GM19463 (cell line): ENCODE results near the gene LRRC41.
"Not testable (repeated sequence)": the region's sequence is repeated elsewhere in the genome, so short reads cannot be mapped to it uniquely, and the experiment has no call there.

Source experiments
- ATAC-seq: cut with Tn5 transposase; IDR thresholded peaks from one replicate; pipeline ENCODE4 v1.9.1; 2021; ENCODE audit warnings: mild to moderate bottlenecking, moderate library complexity; ENCODE audit not compliant: unreplicated experiment

LRRC41 gene

DNA sequence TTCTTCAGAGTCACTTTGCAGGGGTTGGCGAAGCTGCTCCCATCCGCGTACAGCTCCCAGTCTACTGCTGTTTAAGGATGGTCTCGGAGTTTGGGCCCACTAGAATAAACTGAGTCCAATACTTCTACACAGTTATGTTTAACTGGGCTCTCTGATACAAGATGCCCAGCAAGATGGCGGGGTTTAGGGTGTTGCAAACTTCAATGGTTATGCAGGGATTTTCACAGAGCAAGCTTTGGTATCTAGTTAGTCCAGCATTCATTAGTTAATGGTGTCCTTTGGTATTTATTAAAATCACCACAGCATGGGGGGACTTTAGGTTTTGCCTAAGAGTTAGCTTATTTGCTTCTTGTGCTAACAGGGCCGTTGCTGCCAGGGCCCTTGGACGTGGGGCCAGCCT lies 24.8 kb upstream of the LRRC41 start:
- not testable (repeated sequence) for ATAC-seq

DNA sequence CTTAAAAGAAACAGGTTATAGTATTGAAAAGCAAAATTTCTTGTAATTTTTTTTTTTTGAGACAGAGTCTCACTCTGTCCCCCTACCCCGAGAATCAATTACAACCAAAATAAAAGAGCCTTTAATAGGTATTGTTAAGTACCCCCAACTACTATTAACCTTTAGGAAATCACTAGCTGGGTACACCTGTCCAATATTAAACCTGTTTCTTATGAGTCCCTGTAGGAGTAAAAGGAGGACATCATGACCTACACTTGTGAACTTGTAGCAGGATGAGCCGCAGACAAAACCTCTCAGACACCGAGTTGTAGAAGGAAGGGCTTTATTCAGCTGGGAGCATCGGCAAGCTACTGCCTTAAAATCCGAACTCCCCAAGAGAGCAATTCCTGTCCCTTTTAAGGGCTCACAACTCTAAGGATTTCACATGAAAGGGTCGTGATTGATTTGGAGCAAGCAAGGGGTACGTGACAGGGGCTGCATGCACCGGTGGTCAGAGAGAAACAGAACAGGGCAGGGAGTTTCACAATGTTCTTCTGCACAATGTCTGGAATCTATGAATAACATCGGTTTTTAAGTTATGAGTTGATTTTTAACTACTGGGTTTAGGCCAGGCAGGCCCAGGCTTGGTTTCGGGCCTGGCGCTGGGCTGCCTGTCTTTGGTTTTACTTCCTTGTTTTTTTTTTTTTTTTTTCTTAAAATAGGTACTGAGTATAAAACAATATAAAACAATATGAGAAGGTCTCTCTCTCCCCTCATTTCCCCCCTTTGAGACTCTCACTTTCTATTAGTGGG lies 22.1 kb upstream of the LRRC41 start:
- not testable (repeated sequence) for ATAC-seq

DNA sequence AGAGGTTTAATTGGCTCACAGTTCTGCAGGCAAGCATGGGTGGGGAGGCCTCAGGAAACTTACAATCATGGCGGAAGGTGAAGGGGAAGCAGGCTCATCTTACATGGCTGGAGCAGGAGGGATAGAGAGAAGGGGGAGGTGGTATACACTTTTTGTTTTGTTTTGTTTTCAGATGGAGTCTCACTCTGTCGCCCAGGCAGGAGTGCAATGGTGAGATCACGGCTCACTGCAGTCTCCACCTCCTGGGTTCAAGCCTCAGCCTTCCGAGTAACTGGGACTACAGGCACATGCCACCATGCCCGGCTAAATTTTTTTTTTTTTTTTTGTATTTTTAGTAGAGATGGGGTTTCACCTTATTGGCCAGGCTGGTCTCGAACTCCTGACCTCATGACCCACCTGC lies 18.8 kb upstream of the LRRC41 start:
- ATAC-seq, result not testable (repeated sequence)

DNA sequence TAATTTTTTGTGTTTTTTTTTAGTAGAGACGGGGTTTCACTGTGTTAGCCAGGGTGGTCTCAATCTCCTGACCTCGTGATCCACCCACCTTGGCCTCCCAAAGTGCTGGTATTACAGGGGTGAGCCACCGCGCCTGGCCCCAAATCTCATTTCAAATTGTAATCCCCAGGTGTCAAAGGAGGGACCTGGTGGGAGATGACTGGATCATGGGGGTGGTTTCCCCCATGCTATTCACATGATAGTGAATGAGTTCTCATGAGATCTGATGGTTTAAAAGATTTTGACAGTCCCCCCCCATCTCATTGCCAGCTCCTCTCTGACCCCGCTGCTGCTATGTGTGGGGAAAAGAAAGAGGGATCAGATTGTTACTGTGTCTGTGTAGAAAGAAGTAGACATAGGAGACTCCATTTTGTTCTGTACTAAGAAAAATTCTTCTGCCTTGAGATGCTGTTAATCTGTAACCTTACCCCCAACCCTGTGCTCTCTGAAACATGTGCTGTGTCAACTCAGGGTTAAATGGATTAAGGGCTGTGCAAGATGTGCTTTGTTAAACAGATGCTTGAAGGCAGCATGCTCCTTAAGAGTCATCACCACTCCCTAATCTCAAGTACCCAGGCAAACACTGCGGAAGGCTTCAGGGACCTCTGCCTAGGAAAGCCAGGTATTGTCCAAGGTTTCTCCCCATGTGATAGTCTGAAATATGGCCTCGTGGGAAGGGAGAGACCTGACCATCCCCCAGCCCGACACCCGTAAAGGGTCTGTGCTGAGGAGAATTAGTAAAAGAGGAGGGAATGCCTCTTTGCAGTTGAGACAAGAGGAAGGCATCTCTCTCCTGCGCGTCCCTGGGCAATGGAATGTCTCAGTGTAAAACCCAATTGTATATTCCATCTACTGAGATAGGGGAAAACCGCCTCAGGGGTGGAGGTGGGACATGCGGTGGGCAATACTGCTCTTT lies 16.8 kb upstream of the LRRC41 start:
- ATAC-seq, result not testable (repeated sequence)

DNA sequence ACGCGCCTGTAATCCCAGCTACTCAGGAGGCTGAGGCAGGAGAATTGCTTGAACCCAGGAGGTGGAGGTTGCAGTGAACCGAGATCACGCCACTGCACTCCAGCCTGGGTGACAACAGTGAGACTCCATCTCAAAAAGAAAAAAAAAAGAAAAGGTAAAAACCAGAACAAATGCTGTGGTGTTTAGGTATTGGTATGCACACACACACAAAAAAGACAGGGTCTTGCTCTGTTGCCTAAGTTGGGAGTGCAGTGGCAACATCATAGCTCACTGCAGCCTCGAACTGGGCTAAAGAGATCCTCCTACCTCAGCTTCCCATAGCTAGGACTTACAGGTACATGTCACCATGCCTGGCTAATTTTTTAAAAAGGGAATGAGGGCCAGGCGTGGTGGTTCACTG lies 15.9 kb upstream of the LRRC41 start:
- ATAC-seq, result not testable (repeated sequence)

DNA sequence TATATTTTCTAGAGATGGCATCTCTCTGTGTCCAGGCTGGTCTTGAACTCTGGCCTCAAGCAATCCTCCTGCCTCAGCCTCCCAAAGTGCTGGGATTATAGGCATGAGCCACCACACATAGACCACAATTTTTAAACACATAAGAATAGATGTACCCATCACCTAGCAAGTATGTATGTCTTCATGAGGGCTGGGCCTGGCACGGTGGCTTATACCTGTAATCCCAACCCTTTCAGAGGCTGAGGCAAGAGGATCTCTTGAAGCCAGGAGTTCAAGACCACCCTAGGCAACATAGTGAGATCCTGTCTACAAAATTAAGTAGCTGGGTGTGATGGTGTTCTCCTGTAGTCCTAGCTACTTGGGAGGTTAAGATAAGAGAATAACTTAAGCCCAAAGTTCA lies 13.9 kb upstream of the LRRC41 start:
- no peak for ATAC-seq

DNA sequence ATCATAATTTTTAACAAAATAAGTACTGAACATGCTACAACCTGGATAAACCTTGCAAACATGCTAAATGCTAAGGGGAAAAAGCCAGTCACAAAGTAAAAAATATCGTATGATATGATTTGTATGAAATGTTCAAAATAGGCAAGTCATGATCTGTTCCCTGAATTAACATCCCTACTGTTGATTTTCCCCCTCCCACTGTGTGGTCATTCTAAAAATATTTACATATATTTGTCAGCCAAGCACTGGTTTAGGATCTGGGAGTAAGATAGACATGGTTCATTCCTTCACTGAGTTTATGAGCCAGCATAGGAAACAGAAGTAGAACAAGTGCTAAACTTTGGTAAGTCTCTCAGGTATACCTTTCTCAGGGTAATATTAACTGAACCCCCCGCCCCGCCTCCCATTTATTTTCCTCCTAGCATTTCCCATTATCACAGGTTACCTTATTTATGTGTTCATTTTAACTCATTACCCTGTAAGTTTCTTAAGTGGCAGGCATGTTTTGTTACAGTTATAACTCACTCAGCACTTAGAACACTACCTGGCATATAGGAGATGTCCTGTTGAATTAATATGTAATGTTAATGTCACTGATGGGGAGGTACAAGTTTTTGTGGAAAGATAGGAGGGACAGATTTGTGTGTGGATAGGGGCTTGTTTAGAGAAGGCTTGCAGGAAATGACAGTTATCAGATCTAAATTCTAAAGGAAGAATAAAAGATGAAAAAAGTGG lies 12.4 kb upstream of the LRRC41 start:
- ATAC-seq, result no peak

DNA sequence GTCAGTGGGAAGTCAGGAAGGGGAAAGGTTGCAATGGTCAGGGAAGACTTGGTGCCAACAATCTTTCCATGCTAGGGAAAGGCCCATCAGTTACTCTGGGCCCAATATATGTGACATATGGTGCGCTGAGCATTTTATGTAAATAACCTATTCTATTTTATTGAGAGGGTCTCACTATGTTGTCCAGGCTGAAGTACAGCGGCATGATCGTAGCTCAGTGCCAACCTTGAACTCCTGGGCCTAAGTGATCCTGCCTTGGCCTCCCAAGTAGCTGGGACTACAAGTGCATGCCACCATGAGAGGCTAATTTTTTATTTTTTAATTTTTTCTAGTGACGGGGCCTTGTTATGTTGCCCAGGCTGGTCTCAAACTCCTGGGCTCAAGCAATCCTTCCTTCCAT lies 6.9 kb upstream of the LRRC41 start:
- no peak for ATAC-seq

DNA sequence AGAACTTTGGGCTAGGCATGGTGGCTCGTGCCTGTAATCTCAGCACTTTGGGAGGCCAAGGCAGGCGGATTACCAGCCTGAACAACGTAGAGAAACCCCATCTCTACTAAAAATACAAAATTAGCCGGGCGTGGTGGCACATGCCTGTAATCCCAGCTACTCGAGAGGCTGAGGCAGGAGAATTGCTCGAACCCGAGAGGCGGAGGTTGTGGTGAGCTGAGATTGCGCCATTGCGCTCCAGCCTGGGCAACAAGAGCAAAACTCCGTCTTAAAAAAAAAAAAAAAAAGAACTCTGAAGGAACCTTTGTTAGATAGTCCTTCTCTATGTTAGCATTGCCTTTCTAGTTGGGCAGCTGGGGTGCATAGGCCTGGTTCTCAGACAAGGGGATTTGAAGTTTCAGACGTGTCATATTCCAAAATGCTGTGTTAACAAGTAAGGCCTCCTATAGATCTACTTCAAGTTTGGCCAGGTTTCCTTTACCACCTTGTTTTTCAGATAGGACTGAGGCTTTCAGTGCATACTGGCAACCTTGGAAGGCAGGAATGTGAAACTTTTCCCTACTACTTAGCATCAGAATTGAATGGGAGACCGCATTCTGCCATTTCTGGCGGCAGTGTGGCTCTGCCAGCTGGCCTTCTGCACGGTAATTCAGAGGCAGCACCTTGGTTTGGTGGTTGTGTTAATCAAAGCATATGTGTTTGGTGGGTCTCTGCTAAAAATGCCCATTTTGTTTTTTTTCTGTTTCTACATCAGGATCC lies 6.2 kb upstream of the LRRC41 start:
- ATAC-seq, result no peak

DNA sequence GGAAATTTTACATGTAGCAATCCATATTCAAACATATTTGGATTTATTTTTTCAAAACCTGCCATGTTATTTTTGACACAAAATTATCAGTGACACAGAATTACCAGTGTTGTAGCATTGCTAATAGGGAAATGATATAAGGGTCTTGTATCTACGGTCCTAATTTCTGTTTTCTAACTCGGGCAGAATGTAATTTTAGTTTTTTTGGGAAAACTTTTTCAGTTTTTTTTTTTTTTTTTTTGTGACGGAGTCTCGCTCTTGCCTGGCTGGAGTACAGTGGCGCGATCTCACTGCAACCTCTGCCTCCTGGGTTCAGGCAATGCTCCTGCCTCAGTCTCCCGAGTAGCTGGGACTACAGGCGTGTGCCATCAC lies 2.7 kb upstream of the LRRC41 start:
- ATAC-seq, result no peak

DNA sequence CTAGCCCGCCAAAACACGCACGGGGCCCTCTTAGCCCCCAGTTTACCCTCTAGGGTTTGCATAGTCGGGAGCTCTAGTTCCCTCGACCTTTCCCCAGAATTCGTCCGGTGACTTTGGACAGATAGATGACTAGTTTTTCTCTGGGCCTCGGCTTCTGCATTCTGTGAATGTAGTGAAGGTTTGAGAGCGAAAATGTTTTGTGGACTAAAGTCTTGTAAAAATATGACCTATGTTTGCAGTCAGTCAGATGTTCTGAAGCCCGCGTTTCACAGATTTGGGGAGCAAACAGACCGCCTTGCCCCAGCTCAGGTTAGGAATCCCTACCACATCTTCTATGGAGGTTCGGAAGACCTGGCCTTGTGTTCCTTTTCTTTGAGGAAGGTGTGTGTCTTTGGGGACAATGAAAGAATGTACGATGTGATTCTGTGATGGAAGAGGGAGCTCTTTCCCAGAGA lies 483 bp upstream of the LRRC41 start:
- ATAC-seq, result no peak

DNA sequence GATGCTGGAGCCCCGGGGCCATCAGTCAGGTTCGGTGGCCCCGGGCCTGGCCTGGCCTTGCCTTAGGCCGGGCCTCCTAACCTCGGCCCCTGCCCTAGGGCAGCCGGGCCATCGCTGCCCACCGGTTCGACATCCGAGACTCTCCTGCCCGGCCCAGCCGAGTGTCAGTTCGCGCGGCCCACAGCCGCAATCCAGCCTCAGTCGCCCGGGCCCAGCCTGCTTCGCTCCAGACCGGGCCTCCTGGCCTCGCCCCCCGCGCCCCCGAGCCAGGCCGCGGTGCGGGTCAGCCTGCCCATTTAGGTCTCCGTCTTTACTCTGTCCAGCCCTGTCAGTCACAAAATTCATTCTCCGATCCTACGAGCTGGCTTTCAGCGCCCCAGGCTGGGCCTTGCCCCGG lies 777 bp downstream of the LRRC41 start:
- ATAC-seq, result peak; percentile 4

DNA sequence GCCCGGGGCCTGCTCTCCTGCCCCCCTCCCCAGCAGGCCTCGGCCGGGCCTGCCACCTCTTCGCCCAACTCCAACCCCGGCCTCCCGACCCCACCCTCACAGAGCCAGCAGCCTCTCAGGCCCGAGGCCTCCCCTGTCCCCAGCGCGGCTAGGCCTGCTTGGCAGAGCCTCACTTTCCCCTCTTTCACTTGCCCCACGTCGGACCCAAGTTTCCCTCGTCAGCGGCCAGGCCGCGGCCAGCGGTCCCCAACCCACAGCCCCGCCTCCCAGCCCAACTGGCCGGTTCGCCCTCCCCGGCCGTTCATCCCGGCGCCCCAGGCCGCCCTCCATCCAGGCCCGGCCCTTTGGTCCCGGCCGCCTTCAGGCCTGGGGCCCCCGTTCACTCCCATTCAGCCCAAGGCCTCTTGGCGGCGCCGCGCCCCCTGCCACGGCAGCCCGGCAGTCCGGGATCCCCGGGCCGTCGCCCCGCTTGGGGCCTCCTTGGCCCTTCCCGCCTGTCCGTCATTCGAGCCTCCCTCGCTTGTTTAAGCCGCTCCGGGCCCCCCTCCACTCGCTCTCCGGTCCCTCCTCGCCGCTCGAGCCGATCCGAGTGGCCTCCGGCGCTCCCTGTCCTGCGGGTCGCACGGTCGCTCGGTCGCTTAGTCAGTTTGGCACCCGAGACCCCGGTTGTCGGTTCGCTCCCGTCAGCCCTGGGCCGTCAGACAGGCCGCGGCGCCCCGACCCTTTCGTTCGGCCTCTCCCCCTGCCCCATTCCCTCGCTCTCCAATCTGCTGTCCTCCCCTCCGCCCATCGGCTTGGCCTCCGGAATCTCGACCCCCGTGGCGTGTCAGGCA lies 1.4 kb downstream of the LRRC41 start:
- no peak for ATAC-seq

DNA sequence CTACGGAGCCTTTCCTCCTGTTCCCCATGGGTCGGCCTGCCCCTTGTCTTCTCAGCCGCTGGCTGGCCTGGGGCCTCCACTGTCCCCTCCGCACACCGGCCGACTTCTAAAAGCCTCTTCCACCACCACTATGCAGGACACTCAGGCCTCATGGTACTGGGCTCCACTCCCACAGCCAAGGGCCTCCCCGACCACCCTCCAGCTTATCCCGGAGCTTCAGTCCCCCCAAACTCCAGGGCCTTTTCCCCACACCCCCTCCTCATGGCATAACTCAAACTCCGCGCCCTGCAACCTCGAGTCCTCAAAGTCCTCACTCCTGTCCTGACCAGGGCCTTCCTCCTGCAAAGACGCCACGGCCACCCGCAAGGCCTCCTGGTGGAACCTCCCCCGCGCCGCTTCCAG lies 2.0 kb downstream of the LRRC41 start:
- no peak for ATAC-seq

DNA sequence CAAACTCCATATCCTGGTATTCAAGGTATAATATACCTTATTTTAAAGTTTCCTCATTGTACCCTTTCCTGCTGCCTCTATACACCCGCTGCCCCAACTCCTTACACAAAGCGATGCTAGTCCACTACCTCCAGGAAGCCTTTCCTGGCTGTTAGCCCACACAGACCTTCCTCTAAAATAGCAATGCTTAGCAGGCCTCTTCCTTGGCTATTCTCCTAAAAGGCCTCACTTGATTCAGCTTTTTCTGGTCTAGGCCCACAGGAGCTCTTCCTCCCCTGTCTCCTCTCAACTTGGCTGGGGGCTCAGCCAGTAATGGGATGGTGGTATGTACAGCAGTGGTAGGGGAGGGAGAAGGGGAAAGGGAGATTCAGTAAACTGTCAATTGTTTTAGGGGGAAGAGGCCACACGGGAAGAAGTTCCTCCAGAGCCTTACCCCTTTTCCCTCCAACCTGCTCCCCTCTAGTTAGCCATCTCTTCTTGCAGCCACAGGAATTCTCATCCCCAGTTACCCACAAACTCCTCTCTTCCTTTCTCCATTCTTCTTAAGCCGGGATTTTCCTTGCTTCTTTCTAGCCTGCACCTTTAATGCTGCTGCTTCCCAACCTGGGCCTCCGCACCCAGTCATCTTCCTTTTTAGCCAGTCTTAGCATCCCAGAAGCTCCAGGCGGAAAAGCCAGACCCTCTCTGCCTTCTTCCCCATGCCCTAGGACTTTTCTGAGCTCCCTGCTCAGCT lies 2.6 kb downstream of the LRRC41 start:
- no peak for ATAC-seq

DNA sequence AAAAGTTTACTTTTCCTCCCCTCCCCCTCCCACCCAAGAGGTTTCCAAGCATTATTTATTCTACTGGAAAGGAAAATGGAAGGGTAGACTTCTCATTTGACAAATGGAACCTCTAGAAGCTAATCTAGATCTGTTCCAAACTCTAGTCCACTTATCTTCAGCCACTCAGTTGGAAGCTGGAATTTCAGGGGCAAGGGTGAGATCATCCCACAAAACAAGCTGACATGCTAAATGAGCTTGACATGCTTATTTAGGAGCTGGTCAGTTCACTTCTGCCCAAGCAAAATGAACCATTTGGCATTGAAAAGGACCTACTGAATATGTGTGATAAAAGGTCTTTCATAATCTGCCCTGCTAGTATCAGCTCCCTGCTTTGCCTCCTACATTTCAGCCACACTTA lies 5.0 kb downstream of the LRRC41 start:
- ATAC-seq, result no peak

DNA sequence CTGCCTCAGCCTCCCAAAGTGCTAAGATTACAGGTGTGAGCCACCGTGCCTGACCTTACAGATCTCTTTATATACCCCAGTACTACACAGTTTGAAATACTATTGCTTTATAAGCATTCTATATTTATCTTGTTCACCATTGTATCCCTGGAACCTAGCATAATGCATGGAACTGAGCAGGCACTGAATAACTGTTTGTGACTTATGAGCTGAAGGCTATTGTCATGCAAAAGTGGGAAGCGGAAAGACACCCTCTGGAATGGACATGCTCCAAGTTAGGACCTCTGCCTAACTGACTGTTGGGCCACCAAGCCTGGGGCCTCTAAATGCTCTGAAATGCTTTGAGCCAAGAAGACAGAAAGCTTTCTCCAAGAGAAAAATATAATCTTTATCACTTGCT lies 8.1 kb downstream of the LRRC41 start:
- no peak for ATAC-seq

DNA sequence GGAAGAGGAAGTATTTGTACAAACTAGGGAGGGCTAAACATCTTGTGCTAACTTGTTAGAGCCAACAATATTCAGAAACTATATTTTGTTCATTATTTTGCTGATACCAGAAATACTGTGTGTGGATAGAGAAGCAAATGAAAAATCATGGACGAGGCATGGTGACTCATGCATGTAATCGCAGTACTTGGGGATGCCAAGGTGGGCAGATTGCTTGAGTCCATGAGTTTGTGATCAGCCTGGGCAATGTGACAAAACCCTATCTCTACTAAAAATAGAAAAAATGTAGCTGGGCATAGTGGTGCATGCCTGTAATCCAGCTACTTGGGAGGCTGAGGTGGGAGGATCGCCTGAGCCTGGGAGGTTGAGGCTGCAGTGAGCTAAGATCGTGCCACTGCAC lies 13.4 kb downstream of the LRRC41 start:
- no peak for ATAC-seq

DNA sequence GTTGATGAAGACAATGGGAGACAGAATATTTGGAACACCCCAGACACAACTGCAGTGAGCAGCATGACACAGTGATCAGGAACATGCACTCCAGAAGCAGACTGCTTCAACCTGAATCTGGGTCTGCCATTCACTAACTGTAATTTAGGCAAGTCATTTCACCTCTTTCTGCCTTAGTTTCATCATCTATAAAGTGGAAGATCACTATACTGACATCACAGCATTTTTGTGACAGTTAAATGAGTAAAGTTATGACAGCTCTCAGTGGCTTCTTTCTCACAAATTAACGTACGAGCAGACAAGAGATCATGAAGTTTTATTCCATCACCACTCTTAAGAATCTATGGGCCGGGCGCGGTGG lies 14.3 kb downstream of the LRRC41 start:
- ATAC-seq, result no peak
